SK-N-DZ (cell line): Measurements from ENCODE around the gene CCDC88C.
A peak's percentile ranks its signal among the peaks of the same experiment; 100 is the strongest.

Source experiments
- DNase-seq: peaks from one replicate; pipeline ENCODE4 v3.0.0-alpha.2; 2015; ENCODE audit warnings: low spot score

The CCDC88C gene

DNA sequence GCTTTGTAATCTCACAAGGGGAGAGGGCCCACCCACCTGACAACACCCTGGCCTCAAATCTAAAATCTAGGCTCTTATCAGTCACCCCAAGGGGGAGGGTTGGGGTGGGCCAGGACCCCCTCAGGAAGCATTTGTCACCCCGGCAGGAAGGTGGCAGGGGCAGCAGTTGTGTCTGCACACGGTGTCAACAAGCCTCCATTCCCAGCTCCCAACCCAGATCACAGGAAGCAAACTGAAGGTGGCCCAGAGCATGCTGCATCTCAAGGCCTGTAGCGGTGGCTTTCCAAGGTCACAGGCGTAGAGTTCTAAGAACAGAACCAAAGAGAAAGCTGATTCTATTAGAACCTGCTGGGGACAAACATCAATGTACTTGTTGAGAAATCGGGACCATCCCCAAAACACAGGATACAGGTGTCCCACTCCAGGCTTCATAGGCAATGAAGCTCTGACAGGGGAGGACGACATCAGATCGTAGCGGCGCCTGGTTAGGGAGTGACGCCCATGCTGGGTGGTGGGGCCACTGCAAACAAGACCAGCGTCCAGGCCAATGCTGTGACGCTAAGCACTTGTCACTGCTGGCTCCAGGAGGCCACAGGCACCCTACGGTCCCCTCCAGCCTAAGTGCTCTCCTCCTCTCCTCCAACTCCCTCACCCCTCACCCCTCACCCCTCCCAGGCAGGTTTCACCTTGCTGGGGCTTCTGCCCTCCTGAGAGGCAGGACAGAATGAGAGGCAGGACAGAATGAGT, 52.9 kb downstream of the CCDC88C start:
- no peak for DNase-seq

DNA sequence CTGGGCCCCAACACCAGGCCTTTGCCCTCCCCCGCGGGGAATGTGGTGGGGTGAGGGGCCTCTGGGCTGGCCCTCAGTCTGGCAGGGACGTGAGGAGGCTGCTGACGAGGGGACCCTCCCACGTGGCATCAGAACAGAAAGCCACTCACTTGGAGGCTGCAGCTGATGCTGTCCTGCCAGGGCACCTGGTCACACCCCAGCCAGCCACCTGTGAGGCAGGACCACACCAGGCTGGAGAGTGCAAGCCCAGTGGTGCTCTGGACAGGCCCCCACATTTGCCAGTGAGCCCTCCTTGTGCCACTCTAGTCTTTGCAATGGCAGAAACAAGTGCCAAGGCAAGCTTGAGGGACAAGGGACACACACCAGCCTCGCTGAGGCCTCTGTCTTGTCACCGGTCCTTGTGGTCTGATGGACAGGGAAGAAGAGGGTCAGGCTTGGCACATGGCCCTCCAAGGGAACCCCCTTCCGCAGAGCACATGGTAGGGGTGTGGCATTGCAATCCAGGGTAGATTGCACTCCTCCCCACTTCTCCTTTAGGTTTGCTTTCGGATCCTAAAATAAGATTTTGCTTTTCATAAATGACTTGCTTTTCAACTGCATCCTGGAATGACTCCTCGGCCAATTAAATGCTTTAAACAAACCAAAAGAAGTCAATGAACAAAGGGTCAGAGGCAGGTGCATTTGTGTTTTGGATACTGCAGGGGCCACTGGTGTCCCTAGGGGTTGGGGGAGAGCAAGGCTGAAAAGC, 53.7 kb downstream of the CCDC88C start:
- no peak for DNase-seq

DNA sequence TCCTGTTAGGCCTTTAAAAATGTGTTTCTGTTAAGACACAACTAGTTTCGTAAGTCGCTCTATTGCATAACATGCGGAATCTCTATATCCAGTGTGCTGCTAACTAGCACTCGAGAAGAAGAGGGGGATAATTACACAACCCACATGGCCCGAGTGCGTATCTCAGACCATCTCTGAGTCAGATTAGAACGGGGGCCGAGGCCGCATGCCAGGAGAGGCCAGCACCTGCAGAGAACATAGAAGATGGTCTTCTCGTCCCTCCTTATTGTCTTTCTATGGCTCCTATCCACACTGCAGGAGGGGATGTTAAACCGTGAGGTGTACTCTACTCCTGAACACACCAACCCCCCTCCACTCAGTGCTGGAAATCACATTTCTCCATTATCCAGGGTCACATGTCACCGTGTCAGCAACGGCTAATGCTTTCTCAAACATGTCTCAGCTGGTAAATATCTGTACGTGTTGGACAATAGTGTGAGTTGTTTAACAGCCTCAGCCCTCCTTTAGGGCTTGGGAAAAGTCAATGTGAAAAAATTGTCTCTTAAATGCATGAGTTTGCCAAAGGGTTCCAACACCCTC, 56.3 kb downstream of the CCDC88C start:
- peak; percentile 15 for DNase-seq

DNA sequence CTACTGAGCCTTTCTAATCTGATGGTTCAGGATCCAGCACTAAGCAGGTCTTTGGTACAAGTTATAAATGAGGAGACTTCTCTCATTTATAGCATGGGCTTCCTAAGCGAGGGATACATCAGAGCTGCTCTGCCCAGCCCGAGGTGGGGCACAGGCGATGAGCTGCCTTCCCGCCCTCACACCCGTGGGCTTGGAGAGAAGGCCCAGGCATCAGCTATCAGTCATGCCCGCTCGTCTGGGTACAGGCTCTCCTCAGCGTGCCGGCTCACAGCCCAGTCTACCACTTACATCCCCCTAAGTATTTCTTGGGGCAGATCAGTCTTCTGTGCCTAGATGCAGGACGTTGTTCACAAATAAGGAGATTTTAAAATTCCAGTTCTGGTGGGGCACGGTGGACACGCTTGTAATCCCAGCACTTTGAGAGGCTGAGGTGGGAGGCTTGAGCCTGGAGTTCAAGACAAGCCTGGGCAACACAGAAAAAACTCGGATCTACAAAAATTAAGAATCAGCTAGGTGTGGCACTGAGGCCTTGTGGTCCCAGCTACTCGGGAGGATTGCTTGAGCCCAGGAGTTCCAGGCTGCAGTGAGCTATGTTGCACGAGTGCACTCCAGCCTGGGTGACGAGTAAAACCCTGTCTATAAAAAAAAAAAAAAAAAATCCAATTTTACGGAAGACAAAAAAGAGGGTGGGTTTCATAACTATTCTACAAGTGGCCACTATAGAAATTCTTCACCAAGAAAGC, 57.0 kb downstream of the CCDC88C start:
- DNase-seq = no peak

DNA sequence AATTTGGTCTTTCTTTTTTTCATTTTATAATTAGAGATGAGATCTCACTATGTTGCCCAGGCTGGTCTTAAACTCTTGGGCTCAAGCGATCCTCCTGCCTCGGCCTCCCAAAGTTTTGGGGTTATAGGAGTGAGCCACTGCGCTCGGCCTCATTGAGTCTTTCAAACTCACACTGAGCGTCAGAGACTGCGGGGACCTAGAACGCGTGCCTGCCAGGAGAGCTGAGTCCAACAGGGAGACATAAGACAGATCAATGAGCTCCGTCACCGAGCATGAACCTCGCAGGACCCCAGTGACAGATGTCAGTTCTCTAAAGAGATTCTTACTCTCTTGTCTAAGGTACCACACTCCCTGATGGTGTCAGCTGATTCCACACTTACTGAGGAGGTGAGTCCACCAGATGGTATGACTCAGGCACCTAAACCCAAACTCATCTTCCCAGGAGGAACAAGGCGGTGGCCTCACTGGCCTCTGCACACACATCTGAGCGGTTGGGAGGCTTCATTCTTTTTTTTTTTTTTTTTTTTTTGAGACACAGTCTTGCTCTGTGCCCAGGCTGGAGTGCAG, 58.9 kb downstream of the CCDC88C start:
- no peak for DNase-seq

DNA sequence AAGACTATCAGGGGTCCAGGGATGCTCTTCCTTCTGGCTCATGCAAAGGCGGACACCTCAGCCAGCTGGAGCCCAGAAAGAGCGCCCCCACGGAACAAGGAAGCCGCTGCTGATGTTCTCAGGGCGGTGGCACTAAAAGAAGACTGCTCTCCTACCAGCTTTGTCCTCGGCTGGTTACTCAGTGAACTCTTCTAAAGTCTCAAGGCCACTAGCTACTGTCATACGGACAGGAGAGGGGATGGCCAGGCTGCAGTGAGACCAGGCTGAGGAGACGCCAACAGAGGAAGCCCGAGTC, 59.6 kb downstream of the CCDC88C start:
- DNase-seq = no peak

DNA sequence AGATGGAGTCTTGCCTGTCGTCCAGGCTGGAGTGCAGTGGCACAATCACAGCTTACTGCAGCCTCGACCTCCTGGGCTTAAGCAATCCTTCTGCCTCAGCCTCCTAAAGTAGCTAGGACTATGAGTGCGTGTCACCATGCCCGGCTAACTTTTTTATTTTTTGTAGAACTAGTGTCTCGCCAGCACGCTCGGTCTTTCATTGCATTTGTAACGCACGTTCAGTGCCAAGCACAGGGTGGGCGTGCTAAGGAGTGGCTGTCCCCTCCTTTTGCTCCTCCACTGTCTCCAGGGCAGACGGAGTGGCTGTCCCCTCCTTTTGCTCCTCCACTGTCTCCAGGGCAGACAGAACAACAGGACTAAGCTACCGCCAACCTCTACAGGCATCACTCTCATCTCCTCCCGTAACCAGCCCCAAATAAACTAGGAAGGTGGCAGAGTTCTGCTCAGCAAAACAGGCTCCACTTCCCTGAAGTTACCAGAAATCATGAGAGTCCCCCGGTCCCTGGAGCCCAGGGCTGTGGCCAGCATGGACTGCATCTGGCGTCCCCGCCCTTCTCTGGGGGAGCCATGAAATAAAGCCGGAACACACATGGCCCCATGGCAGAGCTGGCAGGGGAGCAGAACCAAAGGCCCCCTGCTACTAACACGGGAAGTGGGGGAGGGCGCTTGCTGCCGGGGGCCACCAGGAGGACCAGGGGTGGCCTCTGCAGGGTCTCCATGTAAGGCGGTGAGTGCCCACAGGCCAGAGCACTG, 60.2 kb downstream of the CCDC88C start:
- no peak for DNase-seq

DNA sequence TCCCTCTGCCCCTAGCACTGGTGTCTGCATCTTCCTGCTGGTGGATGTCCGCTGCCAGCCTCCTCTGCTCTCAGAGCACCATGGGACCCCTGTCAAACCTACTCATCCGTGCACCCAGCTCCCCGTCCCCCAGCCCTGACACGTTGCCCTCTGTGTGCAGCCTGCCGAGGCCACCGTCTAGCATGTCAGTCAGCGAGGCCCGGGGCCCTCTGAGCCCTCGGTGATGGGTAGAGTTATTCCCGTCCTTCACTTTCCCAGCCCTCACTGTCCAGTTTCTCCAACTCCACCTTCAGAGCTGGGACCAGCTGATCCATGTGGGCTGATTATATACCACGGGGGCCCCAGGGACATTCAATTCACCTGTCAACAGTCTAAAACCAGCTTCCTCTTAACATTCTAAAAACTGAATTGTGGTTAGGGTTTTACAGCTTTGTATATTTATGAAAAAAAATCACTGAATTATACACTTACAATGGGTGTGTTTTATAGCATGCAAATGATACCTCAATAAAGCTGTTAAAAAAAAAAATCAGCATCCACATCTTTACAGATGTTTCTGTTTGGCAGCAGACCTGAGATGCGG, 61.3 kb downstream of the CCDC88C start:
- no peak for DNase-seq

DNA sequence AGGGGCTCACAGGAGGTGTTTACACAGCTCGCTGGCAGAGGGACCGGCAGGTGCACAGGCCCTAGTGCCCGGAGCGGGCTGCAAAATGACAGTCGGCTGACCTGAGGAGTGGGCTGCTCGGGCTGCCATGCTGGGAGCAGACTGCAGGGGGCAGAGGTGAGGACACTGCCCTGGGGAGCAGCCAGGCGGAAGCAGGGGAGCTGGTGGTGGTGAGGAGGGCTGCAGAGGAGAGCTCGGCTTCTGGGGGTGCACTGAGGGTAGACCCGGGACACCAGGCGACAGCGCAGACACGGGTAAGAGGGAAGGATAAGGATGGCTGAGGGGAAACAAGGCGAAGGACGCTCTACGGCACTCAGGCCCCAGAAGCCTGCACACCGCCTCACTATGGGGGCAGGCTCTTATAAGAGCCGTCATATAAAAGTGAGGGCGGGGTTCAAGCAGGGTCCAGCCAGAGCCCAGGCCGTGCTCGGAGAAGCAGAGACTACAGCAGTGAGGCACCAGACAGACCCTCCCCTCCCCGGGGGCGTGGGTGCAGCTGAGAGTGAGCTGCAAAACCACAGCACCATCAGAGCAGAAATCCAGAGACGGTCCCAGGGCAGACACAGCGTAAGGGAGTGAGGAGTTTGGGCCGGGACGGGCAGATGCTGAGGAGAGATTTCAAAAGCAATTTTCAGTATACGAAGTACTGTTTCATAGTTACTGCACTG, 62.5 kb downstream of the CCDC88C start:
- no peak for DNase-seq

DNA sequence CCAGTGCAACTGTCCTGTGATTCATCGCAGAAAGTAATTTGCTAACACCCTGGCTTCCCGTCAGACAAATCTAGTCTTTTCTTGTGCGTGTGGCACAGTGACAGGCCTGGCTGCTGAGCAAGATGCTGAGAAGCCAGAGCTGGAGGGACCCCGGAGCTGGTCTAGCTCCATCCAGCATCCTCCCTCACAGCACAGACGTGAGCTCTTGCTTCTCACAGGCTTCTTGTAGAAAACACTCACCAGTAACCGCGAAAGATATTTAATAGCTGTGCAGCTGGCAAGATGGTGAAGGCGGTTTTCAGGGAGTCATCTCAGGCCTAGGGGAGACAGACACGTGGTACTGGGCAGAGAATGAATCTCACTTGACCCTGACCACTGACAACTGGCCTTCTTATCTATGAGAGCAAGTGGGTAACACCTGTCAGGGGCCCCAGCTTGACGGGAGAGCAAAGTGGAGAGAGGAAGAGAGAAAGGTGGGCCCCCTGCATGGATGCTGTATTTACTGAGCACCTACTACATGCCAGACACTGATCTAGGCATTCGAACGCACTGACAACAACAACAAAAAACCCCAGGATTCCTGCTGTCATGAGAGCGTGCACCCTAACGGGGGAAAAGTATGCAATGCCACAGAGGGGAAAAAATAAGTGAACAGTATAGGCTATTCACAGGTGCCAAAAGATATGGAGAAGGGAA, 63.3 kb downstream of the CCDC88C start:
- DNase-seq = no peak

DNA sequence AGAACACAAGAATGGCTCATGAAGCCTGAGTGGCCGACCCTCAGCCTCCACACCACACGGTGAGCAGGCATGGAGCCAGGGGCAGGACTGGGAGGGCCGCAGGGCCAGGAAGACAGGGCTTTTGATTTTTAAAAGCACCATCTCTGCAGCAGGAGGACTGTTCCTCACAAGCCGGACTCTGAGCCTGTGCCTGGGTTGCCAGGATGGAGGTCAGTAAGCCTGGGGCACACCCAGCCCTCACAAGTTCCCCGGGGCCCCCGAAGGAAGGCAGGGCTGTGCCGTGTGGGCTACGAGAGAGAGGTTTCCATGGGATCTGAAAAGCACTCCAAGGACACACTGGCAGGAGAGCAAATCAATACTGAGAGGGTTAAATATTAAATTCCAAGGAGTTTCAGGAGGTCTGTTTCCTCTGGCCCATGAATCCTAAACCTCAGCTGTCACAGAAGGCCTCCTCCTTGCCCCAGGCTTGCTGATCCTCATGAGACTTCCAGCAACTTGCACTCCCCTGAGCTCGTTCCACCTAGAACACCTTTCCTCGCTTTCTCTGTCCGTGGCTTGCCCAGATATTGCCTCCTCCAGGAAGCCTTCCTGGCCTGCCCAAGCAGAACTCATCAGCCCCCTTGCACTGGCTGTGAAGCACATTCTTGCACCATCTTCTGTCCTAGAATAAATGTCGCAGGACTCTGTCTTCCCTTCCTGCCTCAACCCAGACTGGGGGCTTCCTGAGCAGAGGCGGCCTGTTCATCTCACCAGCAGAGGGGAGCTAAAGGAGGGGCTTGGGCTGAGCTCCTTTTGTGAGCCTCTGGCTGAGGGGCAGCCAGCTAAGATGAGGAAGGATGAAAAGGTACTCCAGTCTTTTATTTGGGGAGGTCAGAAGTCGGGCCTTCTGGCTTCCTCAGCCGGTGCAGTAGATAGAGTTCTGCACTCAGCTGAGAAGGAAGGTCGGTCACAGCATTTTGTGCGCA, 64.6 kb downstream of the CCDC88C start:
- DNase-seq = no peak

DNA sequence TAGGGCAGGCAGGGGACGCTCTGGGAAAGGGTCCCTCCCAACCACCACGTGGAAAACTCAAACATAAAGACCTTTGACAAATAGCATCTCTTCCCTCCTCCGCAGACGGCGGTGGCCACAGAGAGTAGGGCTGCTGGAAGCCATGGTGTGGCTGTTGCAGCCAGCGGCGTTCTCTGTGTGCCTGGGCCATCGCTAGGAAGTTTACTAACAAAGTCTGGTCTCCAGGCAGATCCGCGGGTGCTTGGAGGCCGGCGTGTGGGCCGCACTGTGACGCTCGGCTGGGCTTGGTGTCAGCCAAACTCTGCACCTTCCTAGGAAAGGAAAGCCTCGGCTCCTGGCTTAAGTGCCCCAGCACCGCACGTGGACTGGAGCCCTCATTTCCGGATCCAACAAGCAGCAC, 65.6 kb downstream of the CCDC88C start:
- DNase-seq = no peak

DNA sequence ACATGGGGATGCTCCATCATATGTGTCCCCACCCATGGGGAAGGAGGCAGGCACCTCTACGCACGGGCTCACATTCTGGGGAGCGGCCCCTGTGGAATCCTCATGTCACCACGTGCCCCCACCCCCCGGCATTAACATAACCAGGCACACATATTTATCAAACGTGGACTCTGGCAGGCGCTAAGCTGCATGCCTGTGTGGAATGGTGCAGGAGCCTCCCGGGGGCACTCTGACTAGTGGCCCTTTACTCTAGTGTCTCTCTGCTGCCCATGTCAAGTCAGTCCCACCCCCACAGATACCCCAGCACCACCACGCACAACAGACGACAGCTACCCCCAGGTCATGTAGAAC, 66.1 kb downstream of the CCDC88C start:
- no peak for DNase-seq

DNA sequence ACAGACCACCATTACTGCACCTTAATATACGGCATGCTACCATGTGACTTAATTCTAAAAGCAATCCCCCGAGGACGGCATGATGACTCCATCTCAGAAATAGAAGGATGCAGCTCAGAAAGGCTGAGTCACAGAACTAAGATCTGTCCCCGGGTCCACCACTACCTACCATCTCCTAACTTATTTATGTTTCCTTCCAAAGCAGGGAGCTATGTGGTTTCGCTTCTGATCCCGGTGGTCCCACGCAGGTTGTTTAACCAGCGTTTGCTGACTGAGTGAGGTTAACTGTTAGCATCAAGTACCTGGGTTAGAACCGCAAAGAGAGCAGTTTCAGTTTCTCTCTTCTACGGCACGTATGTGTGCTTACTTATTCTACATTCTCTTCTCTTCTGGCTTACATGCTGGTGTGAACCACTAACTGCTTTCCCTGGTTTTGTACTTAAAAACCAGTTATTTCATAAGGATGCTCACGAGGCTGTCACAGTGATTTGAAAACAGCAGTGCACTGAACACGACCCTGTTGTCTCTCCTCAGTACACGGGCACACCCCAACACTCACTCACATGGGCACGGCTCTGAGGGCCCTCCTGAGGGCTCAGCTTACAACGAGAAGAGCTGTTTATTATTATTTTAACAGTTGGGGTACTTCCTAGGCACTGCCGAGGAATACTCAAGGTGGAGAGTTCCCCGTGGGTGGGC, 66.7 kb downstream of the CCDC88C start:
- no peak for DNase-seq

DNA sequence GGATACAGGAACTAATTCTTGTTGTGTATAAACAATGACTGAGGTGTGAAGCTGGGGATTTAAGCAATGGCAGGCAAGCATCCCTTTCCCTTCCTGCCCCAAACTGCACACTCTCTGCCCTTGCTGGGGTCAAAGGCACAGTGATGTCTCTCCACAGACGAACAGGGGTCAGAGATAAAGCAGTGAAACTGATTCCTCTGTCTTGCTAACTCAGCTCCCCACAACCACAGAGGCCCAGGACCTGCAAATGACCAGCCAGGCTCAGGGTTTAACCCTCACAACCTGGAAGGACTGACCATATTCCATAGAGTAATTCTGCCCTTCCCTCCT, 67.2 kb downstream of the CCDC88C start:
- no peak for DNase-seq

DNA sequence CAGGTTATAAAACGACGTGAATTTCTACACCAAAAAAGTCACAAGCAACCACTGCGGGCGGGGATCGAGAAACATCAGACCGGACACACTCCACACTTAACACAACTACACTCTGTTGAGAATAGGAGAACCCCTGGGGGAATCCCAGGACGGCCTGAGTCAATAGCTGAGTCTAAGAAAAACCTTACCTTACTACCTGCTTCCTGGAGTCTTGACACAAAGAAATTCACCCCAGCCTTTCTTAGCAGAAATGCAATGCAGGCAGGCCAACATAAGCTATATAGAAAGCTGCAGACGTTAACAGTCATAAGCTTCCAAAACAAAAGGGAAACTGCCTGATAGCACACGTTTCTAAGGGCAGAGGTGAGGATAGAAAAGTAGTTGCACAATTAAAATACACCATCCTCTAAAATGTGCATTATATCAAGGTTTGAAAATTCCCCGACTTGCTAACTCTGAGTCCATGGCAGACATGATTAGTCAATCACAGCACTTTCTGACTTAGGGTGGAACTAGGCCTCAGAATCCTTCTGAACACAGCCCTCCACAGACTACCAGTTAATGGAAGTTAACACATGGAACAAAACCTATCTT, 68.0 kb downstream of the CCDC88C start:
- no peak for DNase-seq

DNA sequence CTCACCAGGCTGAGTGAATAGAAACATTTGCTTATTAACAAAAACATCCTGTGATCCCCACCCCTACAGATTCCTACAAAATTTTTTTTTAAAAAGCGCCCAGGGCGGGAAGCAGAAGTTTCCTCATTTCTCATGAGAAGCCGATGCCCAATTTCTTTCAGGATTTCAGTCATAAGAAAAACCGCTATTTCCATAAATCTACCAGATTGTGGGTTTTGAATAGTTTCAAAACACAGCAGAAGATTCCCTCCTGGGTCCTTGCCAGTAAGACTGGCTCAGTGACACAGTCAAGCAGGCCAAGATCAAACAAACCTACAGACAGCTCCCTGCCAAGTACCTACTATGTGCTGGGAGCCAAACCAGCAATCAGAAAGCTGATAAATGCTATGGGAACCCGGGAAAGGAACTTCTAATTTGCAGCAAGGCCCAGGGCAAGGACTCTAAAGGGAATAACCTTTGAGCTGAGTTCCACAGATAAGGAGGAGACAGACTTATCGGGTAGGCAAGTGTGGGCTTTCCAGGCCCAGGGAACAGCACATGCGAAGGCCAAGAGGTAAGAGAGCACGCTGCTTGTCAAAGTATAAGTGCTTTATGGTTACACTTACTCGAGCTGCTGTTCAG, 68.7 kb downstream of the CCDC88C start:
- no peak for DNase-seq
